Right lobe of liver (tissue), 4 donors: Measurements from ENCODE around the gene ZNF385B.

ENCODE experiments used
- CTCF ChIP-seq, 4 donors: fragments of 200-600 bp in 3 of 4; fragments of 450-650 bp in 1 of 4; IDR thresholded peaks; one replicate each; pipeline versions ENCODE4 v1.5.1 to v1.8.0; 2016 to 2022; ENCODE audit warnings: antibody characterized with exemption in 4 of 4, mild to moderate bottlenecking in 2 of 4
- POLR2A ChIP-seq: fragments of 450-650 bp; IDR thresholded peaks from one replicate; pipeline ENCODE4 v1.6.1; 2017; ENCODE audit warnings: antibody characterized with exemption, mild to moderate bottlenecking
- donor health status: DM: no; HTN: no; CAD: no.
- donor health status: DM: no; HTN: no; CAD: no.
- donor health status: DM: no; HTN: yes; CAD: no.

GRCh38 chr2:179652296-179652695 lies 209.1 kb downstream of the ZNF385B start:
- TF ChIP-seq CTCF (IDR thresholded peaks at IDR 0.05) (no peak), POLR2A (no peak)
